Choroid plexus epithelial cell (primary cell): ENCODE measurements around the gene C1QTNF12.
A peak's percentile ranks its signal among the peaks of the same experiment; 100 is the strongest.

Experiments used
- DNase-seq: peaks from one replicate; pipeline ENCODE4 v3.0.0-alpha.2; 2010; ENCODE audit warnings: low read depth
- H3K4me3 ChIP-seq: 2 replicates; pipeline ENCODE4 v1.5.1; 2011; ENCODE audit warnings: low read depth, mild to moderate bottlenecking, control low read depth, low read length, moderate library complexity
- CTCF ChIP-seq: conservative IDR thresholded peaks from 2 replicates; pipeline ENCODE4 v1.5.1; 2011; ENCODE audit warnings: low read depth, mild to moderate bottlenecking, control low read depth, inconsistent platforms, low read length, moderate library complexity

C1QTNF12 gene

GRCh38 chr1:1204998-1205768, 41.3 kb downstream of the C1QTNF12 start:
- no peak overlapping the region for H3K4me3 ChIP-seq
- no peak for DNase-seq
- TF ChIP-seq CTCF = no peak

DNA sequence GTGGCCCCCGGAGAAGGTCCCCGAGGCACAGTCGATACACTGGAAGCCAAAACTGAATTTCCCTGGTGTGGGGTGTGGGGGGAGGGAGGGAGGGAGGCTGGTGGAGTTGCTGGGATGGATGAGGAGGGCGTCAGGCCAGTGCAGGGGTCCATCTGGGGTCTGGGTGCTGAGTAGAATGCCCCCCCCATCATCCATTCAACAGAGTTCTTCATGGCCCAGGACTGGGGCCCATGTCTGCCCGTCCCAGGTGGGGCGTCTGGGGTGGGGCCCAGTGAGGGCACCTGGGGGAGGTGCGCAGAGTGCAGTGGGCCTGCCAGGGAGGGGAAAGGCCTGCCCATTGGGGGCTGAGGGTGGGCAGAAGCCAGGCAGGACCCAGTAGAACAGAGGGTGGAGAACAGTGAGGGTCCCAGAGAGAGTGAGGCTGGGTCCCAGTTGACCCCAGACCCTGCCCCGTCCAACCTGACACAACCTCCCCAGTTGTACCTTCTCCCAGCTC, 42.0 kb downstream of the C1QTNF12 start:
- no peak overlapping the region for H3K4me3 ChIP-seq
- TF ChIP-seq CTCF = no peak
- DNase-seq = no peak

DNA sequence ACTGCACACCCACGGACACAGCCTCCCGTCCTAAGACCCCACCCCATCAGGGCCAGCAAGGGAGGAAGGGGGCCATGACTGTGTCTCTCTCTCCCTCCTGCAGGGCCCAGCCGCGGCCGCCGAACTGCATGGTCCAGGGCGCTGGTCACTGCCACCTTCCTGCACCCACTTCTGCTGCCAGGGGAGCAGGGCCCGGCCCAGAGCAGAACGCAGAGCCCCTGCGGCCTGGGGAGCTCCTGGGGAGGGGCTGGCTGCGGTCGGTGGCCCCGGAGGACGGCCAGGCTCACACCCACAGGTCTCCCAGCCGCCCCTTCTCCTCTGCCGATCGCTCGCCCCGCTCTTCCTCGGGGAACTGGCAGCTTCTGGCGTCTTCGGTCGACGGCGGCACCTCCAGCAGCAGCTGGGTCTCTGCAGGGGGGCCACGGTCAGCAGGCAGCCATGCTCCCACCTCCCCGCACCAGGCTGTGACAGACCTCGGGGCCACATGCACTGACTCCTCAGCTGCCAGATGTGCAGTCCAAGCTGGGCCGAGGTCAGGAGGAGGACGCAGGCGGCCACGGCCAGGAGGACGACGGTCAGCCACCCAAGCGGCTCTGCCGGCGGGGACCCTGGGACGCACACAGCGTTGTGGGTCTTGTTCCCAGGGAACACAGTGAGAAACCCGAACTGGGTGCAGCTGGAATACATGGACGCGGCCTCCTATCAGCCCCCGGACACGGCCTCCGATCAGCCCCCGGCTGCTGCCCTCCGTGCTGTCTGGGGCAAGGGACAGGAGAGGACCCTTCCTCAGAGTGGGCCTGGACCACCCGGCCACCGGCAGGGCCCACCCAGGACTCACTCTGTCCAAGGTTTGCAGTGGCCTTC, 42.7 kb downstream of the C1QTNF12 start:
- H3K4me3 ChIP-seq = no peak overlapping the region
- no peak for DNase-seq
- no peak for TF ChIP-seq CTCF

- no peak for DNase-seq
- TF ChIP-seq CTCF = no peak
- H3K4me3 ChIP-seq = no peak overlapping the region
Observed at GRCh38 chr1:1202831-1203560, 43.5 kb downstream of the C1QTNF12 start.

- H3K4me3 ChIP-seq = peak overlapping the region; percentile 26
- DNase-seq = peak; percentile 65
- TF ChIP-seq CTCF = no peak
Observed at GRCh38 chr1:1200876-1201810, 45.4 kb downstream of the C1QTNF12 start.
